ENCODE data around the gene ABCA2. TPM values are rescaled to one million over a fixed set of nuclear protein-coding genes. Genes with fewer than 3 reads are reported as not detected.

Gene ABCA2
- total RNA-seq, 1 experiment from 2014 or later, result 114 TPM

DNA sequence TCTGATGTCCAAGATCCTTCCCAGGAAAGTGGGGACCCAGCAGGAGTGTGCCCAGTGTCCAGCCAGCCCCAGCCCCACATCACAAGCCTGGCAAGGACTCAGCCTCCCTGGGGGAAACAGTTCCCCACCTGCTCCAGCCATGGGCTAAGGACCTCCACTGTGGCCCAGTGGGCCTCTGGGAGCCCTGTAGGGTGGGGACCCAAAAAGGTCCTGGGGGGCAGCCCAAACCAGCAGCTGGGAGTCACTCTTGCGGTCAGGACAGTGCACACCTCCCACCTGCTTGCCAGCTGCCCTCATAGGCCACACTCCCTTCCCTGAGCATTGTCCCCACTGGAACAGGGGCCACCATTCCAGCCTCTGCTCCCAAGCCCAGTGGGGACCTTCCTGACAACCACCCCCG is 1.7 kb downstream of the ABCA2 start:
- Histone ChIP-seq H3K27ac (ENCODE audit: low read depth, low read length) (peak overlapping the region; percentile 85), H3K9me3 (ENCODE audit: control insufficient read depth in 1 of 2, insufficient read depth in 1 of 2, low read depth in 1 of 2, low read length in 2 of 2) (no peaks in the 10 kb centered on the region), H3K9me2 (ENCODE audit: insufficient read depth) (no peaks in the 10 kb centered on the region), H4K20me1 (ENCODE audit: insufficient read depth) (no peaks in the 10 kb centered on the region), H3K79me2 (ENCODE audit: insufficient read depth, low read length) (peaks cover 31% of the 10 kb centered on the region), H3K4me2 (ENCODE audit: low read length) (peak overlapping the region; percentile 100), H3K4me1 (ENCODE audit: control insufficient read depth in 1 of 2, insufficient read depth in 2 of 2, low read length in 2 of 2) (peaks cover 37 to 57% of the 10 kb centered on the region in 2 experiments), H3K4me3 (replicated peaks in 1 of 2; ENCODE audit: low read depth in 1 of 2, low read length in 2 of 2) (peak overlapping the region; percentile 63 to 87), H2AFZ (ENCODE audit: low read depth, low read length, poor library complexity, severe bottlenecking) (no peak overlapping the region), H3K36me3 (ENCODE audit: control insufficient read depth in 1 of 2, insufficient read depth in 2 of 2, low read length in 2 of 2) (no peaks in the 10 kb centered on the region), H3K9ac (ENCODE audit: low read length) (peak overlapping the region; percentile 93; the same call in 1 of the 2 replicates), H3K27me3 (ENCODE audit: insufficient read depth, low read length) (no peaks in the 10 kb centered on the region)
- BruUV-seq (replicated peaks), result no TSS peak
- POLR2A ChIA-PET, result no interaction called here
- intact Hi-C loops (cut with micrococcal nuclease), result loop anchor here (5.0 kb wide), 1 partner anchor 179 kb away; the partner anchor contains the start of gene PHPT1
- RAD21 ChIA-PET (ENCODE audit: low non-redundant PET in 1 of 2, low total read pairs in 2 of 2, uncharacterized antibody in 2 of 2, unreplicated experiment in 2 of 2), result no interaction called here
- DNase-seq (ENCODE audit: low read depth, low spot score), result no peak
- CTCF ChIA-PET, result interaction anchor here (0.7 to 1.7 kb wide), 2 partner anchors 20 to 268 kb away, joined by 3 to 5 read pairs; partner anchors contain the start of genes LCN8 and NPDC1
- ATAC-seq, result no peak
- TF ChIP-seq EZH2phosphoT487 (IDR thresholded peaks at IDR 0.05; ENCODE audit: borderline replicate concordance), result no peak
- TF ChIP-seq, protein P1, sequence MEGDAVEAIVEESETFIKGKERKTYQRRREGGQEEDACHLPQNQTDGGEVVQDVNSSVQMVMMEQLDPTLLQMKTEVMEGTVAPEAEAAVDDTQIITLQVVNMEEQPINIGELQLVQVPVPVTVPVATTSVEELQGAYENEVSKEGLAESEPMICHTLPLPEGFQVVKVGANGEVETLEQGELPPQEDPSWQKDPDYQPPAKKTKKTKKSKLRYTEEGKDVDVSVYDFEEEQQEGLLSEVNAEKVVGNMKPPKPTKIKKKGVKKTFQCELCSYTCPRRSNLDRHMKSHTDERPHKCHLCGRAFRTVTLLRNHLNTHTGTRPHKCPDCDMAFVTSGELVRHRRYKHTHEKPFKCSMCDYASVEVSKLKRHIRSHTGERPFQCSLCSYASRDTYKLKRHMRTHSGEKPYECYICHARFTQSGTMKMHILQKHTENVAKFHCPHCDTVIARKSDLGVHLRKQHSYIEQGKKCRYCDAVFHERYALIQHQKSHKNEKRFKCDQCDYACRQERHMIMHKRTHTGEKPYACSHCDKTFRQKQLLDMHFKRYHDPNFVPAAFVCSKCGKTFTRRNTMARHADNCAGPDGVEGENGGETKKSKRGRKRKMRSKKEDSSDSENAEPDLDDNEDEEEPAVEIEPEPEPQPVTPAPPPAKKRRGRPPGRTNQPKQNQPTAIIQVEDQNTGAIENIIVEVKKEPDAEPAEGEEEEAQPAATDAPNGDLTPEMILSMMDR (IDR thresholded peaks at IDR 0.05 in 2 of 3, conservative IDR thresholded peaks at IDR 0.05 in 1 of 3; ENCODE audit: borderline replicate concordance in 1 of 3, insufficient read depth in 1 of 3, low read depth in 2 of 3, low read length in 2 of 3), result no peak
- no peak for TF ChIP-seq ZFX (IDR thresholded peaks at IDR 0.05)
- TF ChIP-seq SP1 (IDR thresholded peaks at IDR 0.05; ENCODE audit: low read depth), result no peak
- TF ChIP-seq FOSL1 (IDR thresholded peaks at IDR 0.05; ENCODE audit: low read depth), result no peak
- TF ChIP-seq SIN3A (IDR thresholded peaks at IDR 0.05; ENCODE audit: low read depth), result no peak
- no peak for TF ChIP-seq POLR2AphosphoS5 (IDR thresholded peaks at IDR 0.05; ENCODE audit: low read depth, low read length)
- TF ChIP-seq ZNF274 (IDR thresholded peaks at IDR 0.05; ENCODE audit: low read depth, low read length), result no peak
- TF ChIP-seq, protein P2, sequence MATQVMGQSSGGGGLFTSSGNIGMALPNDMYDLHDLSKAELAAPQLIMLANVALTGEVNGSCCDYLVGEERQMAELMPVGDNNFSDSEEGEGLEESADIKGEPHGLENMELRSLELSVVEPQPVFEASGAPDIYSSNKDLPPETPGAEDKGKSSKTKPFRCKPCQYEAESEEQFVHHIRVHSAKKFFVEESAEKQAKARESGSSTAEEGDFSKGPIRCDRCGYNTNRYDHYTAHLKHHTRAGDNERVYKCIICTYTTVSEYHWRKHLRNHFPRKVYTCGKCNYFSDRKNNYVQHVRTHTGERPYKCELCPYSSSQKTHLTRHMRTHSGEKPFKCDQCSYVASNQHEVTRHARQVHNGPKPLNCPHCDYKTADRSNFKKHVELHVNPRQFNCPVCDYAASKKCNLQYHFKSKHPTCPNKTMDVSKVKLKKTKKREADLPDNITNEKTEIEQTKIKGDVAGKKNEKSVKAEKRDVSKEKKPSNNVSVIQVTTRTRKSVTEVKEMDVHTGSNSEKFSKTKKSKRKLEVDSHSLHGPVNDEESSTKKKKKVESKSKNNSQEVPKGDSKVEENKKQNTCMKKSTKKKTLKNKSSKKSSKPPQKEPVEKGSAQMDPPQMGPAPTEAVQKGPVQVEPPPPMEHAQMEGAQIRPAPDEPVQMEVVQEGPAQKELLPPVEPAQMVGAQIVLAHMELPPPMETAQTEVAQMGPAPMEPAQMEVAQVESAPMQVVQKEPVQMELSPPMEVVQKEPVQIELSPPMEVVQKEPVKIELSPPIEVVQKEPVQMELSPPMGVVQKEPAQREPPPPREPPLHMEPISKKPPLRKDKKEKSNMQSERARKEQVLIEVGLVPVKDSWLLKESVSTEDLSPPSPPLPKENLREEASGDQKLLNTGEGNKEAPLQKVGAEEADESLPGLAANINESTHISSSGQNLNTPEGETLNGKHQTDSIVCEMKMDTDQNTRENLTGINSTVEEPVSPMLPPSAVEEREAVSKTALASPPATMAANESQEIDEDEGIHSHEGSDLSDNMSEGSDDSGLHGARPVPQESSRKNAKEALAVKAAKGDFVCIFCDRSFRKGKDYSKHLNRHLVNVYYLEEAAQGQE (IDR thresholded peaks at IDR 0.05; ENCODE audit: low read depth), result no peak
- no peak for TF ChIP-seq YY1 (IDR thresholded peaks at IDR 0.05; ENCODE audit: extremely low read depth, insufficient replicate concordance, low read depth, low read length)
- TF ChIP-seq EGR1 (IDR thresholded peaks at IDR 0.05; ENCODE audit: low read depth), result no peak
- no peak for TF ChIP-seq POLR2A (IDR thresholded peaks at IDR 0.05; ENCODE audit: borderline replicate concordance, extremely low read depth, insufficient read depth, insufficient read length)
- TF ChIP-seq CBX3 (IDR thresholded peaks at IDR 0.05; ENCODE audit: low read depth), result no peak
- no peak for TF ChIP-seq SRF (IDR thresholded peaks at IDR 0.05; ENCODE audit: low read depth)
- TF ChIP-seq TCF7L2 (IDR thresholded peaks at IDR 0.05; ENCODE audit: borderline replicate concordance, extremely low read depth, insufficient read depth, insufficient read length), result no peak
- TF ChIP-seq, protein P3, sequence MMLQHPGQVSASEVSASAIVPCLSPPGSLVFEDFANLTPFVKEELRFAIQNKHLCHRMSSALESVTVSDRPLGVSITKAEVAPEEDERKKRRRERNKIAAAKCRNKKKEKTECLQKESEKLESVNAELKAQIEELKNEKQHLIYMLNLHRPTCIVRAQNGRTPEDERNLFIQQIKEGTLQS (IDR thresholded peaks at IDR 0.05), result no peak
- no peak for TF ChIP-seq EZH2 (IDR thresholded peaks at IDR 0.05)
- TF ChIP-seq ELF1 (IDR thresholded peaks at IDR 0.05; ENCODE audit: borderline replicate concordance, low read depth), result no peak

All from HCT116 (cell line).